ENCODE data around the gene PEX11G. TPM values are rescaled to one million over a fixed set of nuclear protein-coding genes. Genes with fewer than 3 reads are reported as not detected.

The PEX11G gene
- total and polyA plus RNA-seq, 2 donors from 2014 or later = 7.8 to 20.8 TPM

GRCh38 chr19:7516333-7516732 is 27.5 kb upstream of the PEX11G start:
- Histone ChIP-seq H3K4me3 (ENCODE audit: low read length in 3 of 3) (peak overlapping the region; percentile 62 to 64 (median 63)), H3K27me3 (ENCODE audit: control insufficient read depth, insufficient read depth, low read length) (no peaks in the 10 kb centered on the region), H3K36me3 (ENCODE audit: control insufficient read depth in 2 of 3, insufficient read depth in 3 of 3, low read length in 3 of 3) (no peaks in the 10 kb centered on the region), H3K27ac (ENCODE audit: low read depth in 2 of 2, low read length in 2 of 2) (peak overlapping the region in 1 of 2 donors; percentile 60), H3K9ac (ENCODE audit: low read length in 3 of 3) (peak overlapping the region; percentile 37 to 74 (median 44)), H3K9me3 (ENCODE audit: control insufficient read depth in 2 of 3, insufficient read depth in 1 of 3, low read length in 3 of 3) (no peaks in the 10 kb centered on the region), H3K4me1 (ENCODE audit: control insufficient read depth in 2 of 3, insufficient read depth in 2 of 3, low read depth in 1 of 3, low read length in 3 of 3) (peaks cover 0 to 9% (median 4%) of the 10 kb centered on the region in 3 donors)
- TF ChIP-seq, protein P1, sequence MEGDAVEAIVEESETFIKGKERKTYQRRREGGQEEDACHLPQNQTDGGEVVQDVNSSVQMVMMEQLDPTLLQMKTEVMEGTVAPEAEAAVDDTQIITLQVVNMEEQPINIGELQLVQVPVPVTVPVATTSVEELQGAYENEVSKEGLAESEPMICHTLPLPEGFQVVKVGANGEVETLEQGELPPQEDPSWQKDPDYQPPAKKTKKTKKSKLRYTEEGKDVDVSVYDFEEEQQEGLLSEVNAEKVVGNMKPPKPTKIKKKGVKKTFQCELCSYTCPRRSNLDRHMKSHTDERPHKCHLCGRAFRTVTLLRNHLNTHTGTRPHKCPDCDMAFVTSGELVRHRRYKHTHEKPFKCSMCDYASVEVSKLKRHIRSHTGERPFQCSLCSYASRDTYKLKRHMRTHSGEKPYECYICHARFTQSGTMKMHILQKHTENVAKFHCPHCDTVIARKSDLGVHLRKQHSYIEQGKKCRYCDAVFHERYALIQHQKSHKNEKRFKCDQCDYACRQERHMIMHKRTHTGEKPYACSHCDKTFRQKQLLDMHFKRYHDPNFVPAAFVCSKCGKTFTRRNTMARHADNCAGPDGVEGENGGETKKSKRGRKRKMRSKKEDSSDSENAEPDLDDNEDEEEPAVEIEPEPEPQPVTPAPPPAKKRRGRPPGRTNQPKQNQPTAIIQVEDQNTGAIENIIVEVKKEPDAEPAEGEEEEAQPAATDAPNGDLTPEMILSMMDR (IDR thresholded peaks at IDR 0.05; ENCODE audit: borderline replicate concordance, extremely low read depth, insufficient read depth) = no peak
- intact Hi-C loops (cut with DNase I) = no loop called here
- DNase-seq = peak in 3 of 5 donors; percentile 48 to 75 (median 72)
- FAIRE-seq = no peak

DNA sequence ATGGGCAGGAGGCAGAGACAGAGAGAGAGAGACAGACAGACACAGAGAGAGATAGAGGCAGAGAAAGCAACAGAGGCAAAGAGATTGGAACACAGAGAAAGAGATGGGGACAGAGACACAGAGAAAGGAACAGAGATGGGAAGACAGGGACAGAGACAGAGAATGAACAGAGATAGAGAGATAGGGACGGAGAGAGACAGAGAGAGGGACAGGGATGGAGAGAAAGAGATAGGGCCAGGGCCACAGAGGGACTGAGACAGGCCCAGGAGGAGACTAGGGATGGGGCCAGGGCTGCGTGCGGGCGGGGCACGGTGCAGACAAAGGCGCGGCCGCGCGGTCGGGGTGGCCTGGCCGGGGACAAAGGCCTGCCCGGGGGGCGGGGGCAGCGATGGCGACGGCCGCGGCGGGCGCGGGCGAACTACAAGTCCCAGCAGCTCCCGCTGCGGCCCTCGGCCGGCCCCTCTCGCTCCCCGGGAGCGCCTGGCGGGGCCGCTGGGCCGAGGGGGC is 26.9 kb upstream of the PEX11G start, which contains the start of gene ZNF358:
Gene ZNF358, plus strand, starts transcription at position 459 of the 507 bp plus-strand sequence. CDS start 3,140 bp downstream, outside the sequence.
- intact Hi-C loops (cut with DNase I) = no loop called here
- Histone ChIP-seq H3K4me3 (ENCODE audit: low read length in 3 of 3) (peak within 1 kb of the TSS; percentile 63 to 83 (median 65)), H3K27me3 (ENCODE audit: control insufficient read depth, insufficient read depth, low read length) (no peaks in the 10 kb centered on the region), H3K4me1 (ENCODE audit: control insufficient read depth in 2 of 3, insufficient read depth in 2 of 3, low read depth in 1 of 3, low read length in 3 of 3) (peaks cover 0 to 9% (median 4%) of the 10 kb centered on the region in 3 donors), H3K36me3 (ENCODE audit: control insufficient read depth in 2 of 3, insufficient read depth in 3 of 3, low read length in 3 of 3) (no peaks in the 10 kb centered on the region), H3K27ac (ENCODE audit: low read depth in 2 of 2, low read length in 2 of 2) (peak within 1 kb of the TSS; percentile 60 to 78), H3K9ac (ENCODE audit: low read length in 3 of 3) (peak within 1 kb of the TSS; percentile 37 to 76 (median 74)), H3K9me3 (ENCODE audit: control insufficient read depth in 2 of 3, insufficient read depth in 1 of 3, low read length in 3 of 3) (no peaks in the 10 kb centered on the region)
- FAIRE-seq (no peak), DNase-seq (peak; percentile 78 to 92 (median 88))
- TF ChIP-seq, protein P1 (IDR thresholded peaks at IDR 0.05; ENCODE audit: borderline replicate concordance, extremely low read depth, insufficient read depth) = no peak

- Histone ChIP-seq H3K9ac (ENCODE audit: low read length in 3 of 3) (peak overlapping the region; percentile 5 to 76 (median 52)), H3K4me1 (ENCODE audit: control insufficient read depth in 2 of 3, insufficient read depth in 2 of 3, low read depth in 1 of 3, low read length in 3 of 3) (peaks cover 0 to 9% (median 4%) of the 10 kb centered on the region in 3 donors), H3K27ac (ENCODE audit: low read depth in 2 of 2, low read length in 2 of 2) (peak overlapping the region; percentile 8 to 78), H3K4me3 (ENCODE audit: low read length in 3 of 3) (peak overlapping the region; percentile 52 to 83 (median 65)), H3K36me3 (ENCODE audit: control insufficient read depth in 2 of 3, insufficient read depth in 3 of 3, low read length in 3 of 3) (no peaks in the 10 kb centered on the region), H3K9me3 (ENCODE audit: control insufficient read depth in 2 of 3, insufficient read depth in 1 of 3, low read length in 3 of 3) (no peaks in the 10 kb centered on the region), H3K27me3 (ENCODE audit: control insufficient read depth, insufficient read depth, low read length) (no peaks in the 10 kb centered on the region)
- intact Hi-C loops (cut with DNase I) = no loop called here
- TF ChIP-seq, protein P1 (IDR thresholded peaks at IDR 0.05; ENCODE audit: borderline replicate concordance, extremely low read depth, insufficient read depth) = no peak
- peak in 1 of 5 donors; percentile 35 for DNase-seq
- FAIRE-seq = no peak
Observed at GRCh38 chr19:7515110-7515644, 26.3 kb upstream of the PEX11G start.
